Measurements from ENCODE around the gene SSX4B. TPM values are rescaled to one million over a fixed set of nuclear protein-coding genes. Genes with fewer than 3 reads are reported as not detected.
"Not testable (repeated sequence)": the region's sequence is repeated elsewhere in the genome, so short reads cannot be mapped to it uniquely, and the experiment has no call there.

Gene SSX4B
- total RNA-seq, 3 donors from 2014 or later (not counting 1 experiment from before 2014, with no cell fraction given) = not detected

DNA sequence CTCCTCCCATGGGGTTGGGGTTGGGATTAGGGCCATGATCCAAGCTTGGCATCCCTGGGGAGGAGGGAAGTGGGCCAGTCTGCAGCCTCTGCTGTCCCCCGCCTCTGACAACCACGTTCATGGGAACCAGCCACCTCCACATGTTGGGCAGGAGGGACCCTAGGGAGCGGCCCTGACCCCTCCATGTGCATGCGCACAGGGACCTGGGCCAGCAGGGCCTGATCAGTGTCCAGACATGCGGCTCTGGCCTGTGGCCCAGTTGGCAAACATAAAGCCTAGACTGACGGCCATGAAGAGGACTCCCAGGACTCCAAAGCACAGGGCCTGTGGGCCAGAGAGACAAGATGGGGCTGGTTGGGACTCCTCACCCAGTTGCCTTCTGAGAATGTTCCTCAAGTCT, 47.0 kb upstream of the SSX4B start:
- Mint-ChIP-seq H3K36me3 (no peaks in the 10 kb centered on the region), H3K4me3 (no peak overlapping the region), H3K9me3 (no peaks in the 10 kb centered on the region), H3K27ac (no peak overlapping the region), H3K27me3 (ENCODE audit: low read depth in 2 of 2) (no peaks in the 10 kb centered on the region), H3K4me1 (no peaks in the 10 kb centered on the region)
- intact Hi-C loops (cut with micrococcal nuclease) = no loop called here
- Histone ChIP-seq H3K4me1 (ENCODE audit: control insufficient read depth, insufficient read depth, low read length) (no peaks in the 10 kb centered on the region), H3K4me3 (ENCODE audit: low read length) (no peak overlapping the region), H3K9me3 (ENCODE audit: control insufficient read depth, insufficient read depth, low read length) (no peaks in the 10 kb centered on the region), H3K27ac (ENCODE audit: low read length) (no peak overlapping the region), H3K27me3 (ENCODE audit: control insufficient read depth, insufficient read depth, low read length) (no peaks in the 10 kb centered on the region), H3K36me3 (ENCODE audit: control insufficient read depth, insufficient read depth, low read length) (peaks cover 8% of the 10 kb centered on the region)
- no peak for DNase-seq
- no peak for ATAC-seq
- 98% methylated on average over 6 of the region's 6 CpGs for WGBS (ENCODE audit: insufficient coverage)
- TF ChIP-seq, protein P1, sequence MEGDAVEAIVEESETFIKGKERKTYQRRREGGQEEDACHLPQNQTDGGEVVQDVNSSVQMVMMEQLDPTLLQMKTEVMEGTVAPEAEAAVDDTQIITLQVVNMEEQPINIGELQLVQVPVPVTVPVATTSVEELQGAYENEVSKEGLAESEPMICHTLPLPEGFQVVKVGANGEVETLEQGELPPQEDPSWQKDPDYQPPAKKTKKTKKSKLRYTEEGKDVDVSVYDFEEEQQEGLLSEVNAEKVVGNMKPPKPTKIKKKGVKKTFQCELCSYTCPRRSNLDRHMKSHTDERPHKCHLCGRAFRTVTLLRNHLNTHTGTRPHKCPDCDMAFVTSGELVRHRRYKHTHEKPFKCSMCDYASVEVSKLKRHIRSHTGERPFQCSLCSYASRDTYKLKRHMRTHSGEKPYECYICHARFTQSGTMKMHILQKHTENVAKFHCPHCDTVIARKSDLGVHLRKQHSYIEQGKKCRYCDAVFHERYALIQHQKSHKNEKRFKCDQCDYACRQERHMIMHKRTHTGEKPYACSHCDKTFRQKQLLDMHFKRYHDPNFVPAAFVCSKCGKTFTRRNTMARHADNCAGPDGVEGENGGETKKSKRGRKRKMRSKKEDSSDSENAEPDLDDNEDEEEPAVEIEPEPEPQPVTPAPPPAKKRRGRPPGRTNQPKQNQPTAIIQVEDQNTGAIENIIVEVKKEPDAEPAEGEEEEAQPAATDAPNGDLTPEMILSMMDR (IDR thresholded peaks at IDR 0.05) = no peak

DNA sequence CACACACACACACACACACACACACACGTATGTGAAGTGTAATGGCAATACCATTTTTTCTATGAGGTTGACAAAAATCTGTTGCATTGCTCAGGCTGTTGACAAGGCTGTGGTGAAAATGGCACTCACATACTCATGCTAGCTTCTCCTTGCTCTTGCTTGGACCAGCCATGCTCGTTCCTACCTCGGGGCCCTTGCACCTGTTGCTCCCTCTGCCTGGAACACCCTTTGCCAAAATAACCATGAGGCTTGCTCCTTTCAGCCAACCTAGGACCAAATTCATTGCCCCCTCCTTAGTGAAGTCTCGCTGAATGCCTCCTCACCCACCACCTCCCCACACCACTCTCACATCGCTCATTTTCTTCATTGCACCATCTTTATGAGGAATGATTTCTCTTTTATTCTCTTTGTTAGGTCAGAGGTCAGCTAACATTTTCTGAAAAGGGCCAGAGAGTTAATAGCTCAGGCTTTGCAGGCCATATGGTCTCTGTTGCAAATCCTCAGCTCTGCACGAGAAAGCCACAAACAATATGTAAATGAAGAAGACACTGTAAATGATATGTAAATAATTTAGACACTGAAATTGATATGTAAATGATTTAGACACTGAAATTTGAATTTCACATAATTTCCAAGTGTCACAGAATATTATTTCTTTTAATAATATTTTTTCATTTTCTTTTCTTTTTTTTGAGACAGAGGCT, 45.0 kb upstream of the SSX4B start:
- H3K4me3 ChIP-seq (ENCODE audit: low read length) = no peak overlapping the region
- no peaks in the 10 kb centered on the region for H3K4me1 Mint-ChIP-seq
- H3K36me3 Mint-ChIP-seq = no peaks in the 10 kb centered on the region
- H3K27me3 ChIP-seq (ENCODE audit: control insufficient read depth, insufficient read depth, low read length) = no peaks in the 10 kb centered on the region
- H3K27ac Mint-ChIP-seq = no peak overlapping the region
- 100% methylated on average over 3 of the region's 6 CpGs for WGBS (ENCODE audit: insufficient coverage)
- intact Hi-C loops (cut with micrococcal nuclease) = no loop called here
- TF ChIP-seq, protein P1 (IDR thresholded peaks at IDR 0.05) = no peak
- H3K27me3 Mint-ChIP-seq (ENCODE audit: low read depth in 2 of 2) = no peaks in the 10 kb centered on the region
- DNase-seq = no peak
- H3K4me3 Mint-ChIP-seq = no peak overlapping the region
- peaks cover 6% of the 10 kb centered on the region for H3K36me3 ChIP-seq (ENCODE audit: control insufficient read depth, insufficient read depth, low read length)
- H3K9me3 ChIP-seq (ENCODE audit: control insufficient read depth, insufficient read depth, low read length) = no peaks in the 10 kb centered on the region
- ATAC-seq = no peak
- no peak overlapping the region for H3K27ac ChIP-seq (ENCODE audit: low read length)
- no peaks in the 10 kb centered on the region for H3K9me3 Mint-ChIP-seq
- no peaks in the 10 kb centered on the region for H3K4me1 ChIP-seq (ENCODE audit: control insufficient read depth, insufficient read depth, low read length)

DNA sequence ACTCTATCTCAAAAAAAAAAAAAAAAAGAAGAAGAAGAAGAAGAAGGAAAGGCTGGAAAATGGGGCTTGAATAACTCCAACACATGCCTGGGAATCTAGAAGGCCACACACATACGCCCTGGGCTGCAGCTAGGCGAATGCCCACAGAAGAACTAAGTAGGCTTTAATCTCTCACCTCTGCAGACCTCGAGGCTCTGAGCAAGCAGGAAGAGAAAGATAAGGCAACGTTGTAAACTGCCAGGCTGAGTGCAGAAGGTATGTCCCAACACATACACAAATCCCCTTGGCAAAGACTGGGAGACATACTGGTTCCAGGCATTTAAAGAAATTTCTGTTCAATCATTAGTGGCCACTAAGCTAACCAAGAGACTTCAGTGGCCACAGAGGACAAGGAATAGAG, 39.9 kb upstream of the SSX4B start:
- Mint-ChIP-seq H3K9me3 (no peaks in the 10 kb centered on the region), H3K27ac (no peak overlapping the region), H3K27me3 (ENCODE audit: low read depth in 2 of 2) (no peaks in the 10 kb centered on the region), H3K4me3 (no peak overlapping the region), H3K36me3 (no peaks in the 10 kb centered on the region), H3K4me1 (no peaks in the 10 kb centered on the region)
- H3K4me1 ChIP-seq (ENCODE audit: control insufficient read depth, insufficient read depth, low read length) = no peaks in the 10 kb centered on the region
- ATAC-seq (no peak), DNase-seq (no peak)
- no peaks in the 10 kb centered on the region for H3K27me3 ChIP-seq (ENCODE audit: control insufficient read depth, insufficient read depth, low read length)
- intact Hi-C loops (cut with micrococcal nuclease) = no loop called here
- H3K4me3 ChIP-seq (ENCODE audit: low read length) = no peak overlapping the region
- TF ChIP-seq, protein P1 (IDR thresholded peaks at IDR 0.05) = no peak
- no peak overlapping the region for H3K27ac ChIP-seq (ENCODE audit: low read length)
- H3K9me3 ChIP-seq (ENCODE audit: control insufficient read depth, insufficient read depth, low read length) = no peaks in the 10 kb centered on the region
- 63% methylated on average over 3 of the region's 4 CpGs for WGBS (ENCODE audit: insufficient coverage)
- H3K36me3 ChIP-seq (ENCODE audit: control insufficient read depth, insufficient read depth, low read length) = no peaks in the 10 kb centered on the region

DNA sequence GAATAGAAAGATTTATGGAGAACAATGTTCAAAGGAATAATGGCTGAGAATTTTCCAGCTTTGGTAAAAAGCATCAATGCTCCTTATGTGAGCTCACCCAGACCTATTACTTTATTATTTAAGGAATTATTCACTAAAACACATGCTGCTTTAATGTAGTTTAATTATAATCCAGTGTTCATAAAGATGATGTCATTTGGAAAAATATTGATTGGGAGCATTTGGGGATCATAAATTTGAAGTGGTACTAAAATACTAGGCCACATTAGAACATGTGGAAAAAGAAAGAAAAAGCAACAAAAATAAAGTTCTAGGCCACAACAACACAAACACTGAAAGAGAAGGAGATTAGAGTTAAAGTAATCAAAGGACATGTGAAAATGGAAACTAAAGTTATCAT, 38.3 kb upstream of the SSX4B start:
- Histone ChIP-seq H3K9me3 (ENCODE audit: control insufficient read depth, insufficient read depth, low read length) (no peaks in the 10 kb centered on the region), H3K4me3 (ENCODE audit: low read length) (no peak overlapping the region), H3K36me3 (ENCODE audit: control insufficient read depth, insufficient read depth, low read length) (no peaks in the 10 kb centered on the region), H3K4me1 (ENCODE audit: control insufficient read depth, insufficient read depth, low read length) (no peaks in the 10 kb centered on the region), H3K27me3 (ENCODE audit: control insufficient read depth, insufficient read depth, low read length) (no peaks in the 10 kb centered on the region), H3K27ac (ENCODE audit: low read length) (no peak overlapping the region)
- Mint-ChIP-seq H3K36me3 (no peaks in the 10 kb centered on the region), H3K4me1 (no peaks in the 10 kb centered on the region), H3K27ac (no peak overlapping the region), H3K9me3 (no peaks in the 10 kb centered on the region), H3K27me3 (ENCODE audit: low read depth in 2 of 2) (peaks cover 0 to 6% of the 10 kb centered on the region in 2 donors), H3K4me3 (no peak overlapping the region)
- ATAC-seq (no peak), DNase-seq (no peak)
- intact Hi-C loops (cut with micrococcal nuclease) = no loop called here
- TF ChIP-seq, protein P1 (IDR thresholded peaks at IDR 0.05) = no peak

DNA sequence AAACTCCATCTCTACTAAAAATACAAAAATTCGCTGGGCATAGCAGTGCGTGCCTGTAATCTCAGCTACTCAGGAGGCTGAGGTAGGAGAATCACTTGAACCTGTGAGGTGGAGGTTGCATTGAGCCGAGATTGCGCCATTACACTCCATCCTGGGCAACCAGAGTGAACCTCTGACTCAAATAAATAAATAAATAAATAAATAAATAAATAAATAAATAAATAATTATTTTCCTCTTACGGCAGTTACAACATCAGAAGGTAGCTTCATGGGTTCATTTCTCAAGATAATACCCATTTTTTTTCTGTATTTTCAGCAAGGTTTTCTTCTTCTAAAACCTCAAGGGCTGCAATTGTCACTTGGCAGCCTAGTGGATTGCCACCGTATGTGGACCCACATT, 35.4 kb upstream of the SSX4B start:
- H3K9me3 Mint-ChIP-seq; intact Hi-C loops (cut with micrococcal nuclease): not testable (repeated sequence)
- WGBS (ENCODE audit: insufficient coverage) = 100% methylated on average over 1 of the region's 6 CpGs

More for the DNA sequence above, 35.4 kb upstream of the SSX4B start:
- not testable (repeated sequence) for H3K4me3 ChIP-seq (ENCODE audit: low read length); H3K4me1 ChIP-seq (ENCODE audit: control insufficient read depth, insufficient read depth, low read length); H3K4me1 Mint-ChIP-seq; H3K36me3 Mint-ChIP-seq; H3K9me3 ChIP-seq (ENCODE audit: control insufficient read depth, insufficient read depth, low read length); H3K36me3 ChIP-seq (ENCODE audit: control insufficient read depth, insufficient read depth, low read length); H3K27ac ChIP-seq (ENCODE audit: low read length); H3K4me3 Mint-ChIP-seq; DNase-seq; H3K27ac Mint-ChIP-seq; H3K27me3 ChIP-seq (ENCODE audit: control insufficient read depth, insufficient read depth, low read length); ATAC-seq
- peaks cover 0 to 28% of the 10 kb centered on the region in 2 donors for H3K27me3 Mint-ChIP-seq (ENCODE audit: low read depth in 2 of 2)
